ENCODE results near the gene PPP1R14B.
A peak's percentile ranks its signal among the peaks of the same experiment; 100 is the strongest.

PPP1R14B gene

GRCh38 chr11:64281957-64282770 is 35.4 kb upstream of the PPP1R14B start:
- DNase-seq: no peak

GRCh38 chr11:64278576-64279190 is 31.9 kb upstream of the PPP1R14B start:
- DNase-seq: no peak

GRCh38 chr11:64276653-64277431 is 30.1 kb upstream of the PPP1R14B start:
- no peak for DNase-seq

GRCh38 chr11:64275841-64276240 is 29.1 kb upstream of the PPP1R14B start:
- DNase-seq: no peak

GRCh38 chr11:64275031-64275800 is 28.5 kb upstream of the PPP1R14B start:
- DNase-seq: no peak

GRCh38 chr11:64269540-64270220 is 22.9 kb upstream of the PPP1R14B start:
- DNase-seq: peak; percentile 99

GRCh38 chr11:64268893-64269539 is 22.3 kb upstream of the PPP1R14B start:
- no peak for DNase-seq

GRCh38 chr11:64268025-64268892 is 21.5 kb upstream of the PPP1R14B start:
- DNase-seq: no peak

GRCh38 chr11:64267207-64267945 is 20.6 kb upstream of the PPP1R14B start:
- peak; percentile 14 to 49 for DNase-seq

GRCh38 chr11:64266339-64266738 is 19.6 kb upstream of the PPP1R14B start:
- no peak for DNase-seq

GRCh38 chr11:64265176-64266160 is 18.7 kb upstream of the PPP1R14B start:
- DNase-seq: no peak

GRCh38 chr11:64264371-64264852 is 17.7 kb upstream of the PPP1R14B start:
- DNase-seq: peak; percentile 17 to 46

GRCh38 chr11:64263947-64264317 is 17.2 kb upstream of the PPP1R14B start:
- DNase-seq: no peak

GRCh38 chr11:64263021-64263946 is 16.5 kb upstream of the PPP1R14B start:
- no peak for DNase-seq

GRCh38 chr11:64262271-64263002 is 15.7 kb upstream of the PPP1R14B start:
- DNase-seq: no peak

GRCh38 chr11:64261556-64262080 is 14.9 kb upstream of the PPP1R14B start:
- DNase-seq: no peak

All from NCI-H2081 (cell line).